ENCODE measurements around the gene EIF5B.

DNA sequence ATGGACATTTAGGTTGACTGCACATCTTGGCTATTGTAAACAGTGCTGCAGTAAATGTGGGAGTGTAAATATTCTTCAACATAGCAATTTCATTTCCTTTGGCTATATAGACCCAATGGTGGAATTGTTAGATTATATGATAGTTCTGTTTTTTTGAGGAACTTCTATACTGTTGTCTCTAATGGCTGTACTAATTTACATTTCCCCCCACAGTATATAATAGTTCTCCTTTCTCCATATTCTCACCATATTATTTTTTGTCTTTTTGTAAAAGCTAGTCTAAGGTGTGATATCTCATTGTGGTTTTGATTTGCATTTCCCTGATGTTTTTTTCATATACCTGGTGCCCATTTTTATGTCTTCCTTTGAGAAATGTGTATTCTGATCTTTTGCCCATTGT, 13.0 kb downstream of the EIF5B start:
- no peak for TF ChIP-seq POLR2A (IDR thresholded peaks at IDR 0.05)
- TF ChIP-seq POLR2AphosphoS5 (IDR thresholded peaks at IDR 0.05), result no peak

Measured in sigmoid colon (tissue), 4 donors.